ENCODE results near the gene FTO.

Gene FTO

DNA sequence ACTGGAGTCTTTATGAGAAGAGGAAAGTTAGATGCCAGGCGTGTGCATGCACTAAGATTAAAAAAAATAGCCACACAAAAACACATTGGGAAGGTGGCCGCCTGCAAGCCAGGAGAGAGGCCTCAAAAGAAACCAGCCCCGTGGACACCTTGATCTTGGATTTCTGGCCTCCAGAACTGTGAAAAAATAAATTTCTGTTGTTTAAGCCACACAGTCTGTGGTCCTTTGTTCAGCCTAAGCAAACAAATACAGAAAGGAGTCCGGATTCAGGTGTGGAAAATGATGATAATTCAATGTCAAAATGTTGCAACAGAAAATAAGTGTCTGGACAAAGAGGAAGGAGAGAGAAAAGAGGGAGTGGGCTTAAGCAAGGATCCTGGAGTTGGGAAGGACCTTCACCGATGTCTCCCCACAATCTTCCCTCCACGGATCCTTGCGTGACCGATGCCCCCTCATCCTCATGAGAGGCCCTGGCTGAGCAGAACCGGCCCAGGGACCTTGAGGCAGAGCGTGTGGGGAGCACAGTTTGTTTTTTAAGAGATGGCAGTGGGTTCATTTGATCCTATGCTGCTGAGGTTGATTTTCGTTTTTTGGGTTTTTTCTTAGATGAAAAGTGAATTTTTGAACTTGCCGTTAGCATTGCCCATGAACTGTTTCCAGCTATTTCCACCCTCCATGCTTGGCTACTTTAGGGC is 449.4 kb downstream of the FTO start:
- Histone ChIP-seq H3K27me3 (replicated peaks) (no peaks in the 10 kb centered on the region), H3K27ac (no peak overlapping the region), H3K36me3 (replicated peaks) (no peaks in the 10 kb centered on the region), H3K4me3 (ENCODE audit: low read depth, low read length) (no peak overlapping the region)
- TF ChIP-seq CTCF (IDR thresholded peaks at IDR 0.05; ENCODE audit: low read depth, low read length, missing control alignments) = no peak
- in situ Hi-C loops (cut with HindIII; ENCODE audit: low pct_ligation_motif_present, low sequenced_read_pairs) = no loop called here
- DNase-seq = no peak

- TF ChIP-seq CTCF (IDR thresholded peaks at IDR 0.05; ENCODE audit: low read depth, low read length, missing control alignments) = no peak
- in situ Hi-C loops (cut with HindIII; ENCODE audit: low pct_ligation_motif_present, low sequenced_read_pairs) = no loop called here
- H3K27ac ChIP-seq = no peak overlapping the region
Measured at GRCh38 chr16:54156349-54156748, 452.4 kb downstream of the FTO start.

GRCh38 chr16:54158986-54159385 is 455.0 kb downstream of the FTO start:
- no peak for DNase-seq
- in situ Hi-C loops (cut with HindIII; ENCODE audit: low pct_ligation_motif_present, low sequenced_read_pairs) = no loop called here
- Histone ChIP-seq H3K27me3 (replicated peaks) (no peaks in the 10 kb centered on the region), H3K36me3 (replicated peaks) (no peaks in the 10 kb centered on the region), H3K27ac (no peak overlapping the region), H3K4me3 (ENCODE audit: low read depth, low read length) (no peak overlapping the region)
- TF ChIP-seq CTCF (IDR thresholded peaks at IDR 0.05; ENCODE audit: low read depth, low read length, missing control alignments) = no peak

More at GRCh38 chr16:54156349-54156748, 452.4 kb downstream of the FTO start:
- H3K4me3 ChIP-seq (ENCODE audit: low read depth, low read length) = no peak overlapping the region
- DNase-seq = no peak
- H3K27me3 ChIP-seq (replicated peaks) = no peaks in the 10 kb centered on the region
- H3K36me3 ChIP-seq (replicated peaks) = no peaks in the 10 kb centered on the region

DNA sequence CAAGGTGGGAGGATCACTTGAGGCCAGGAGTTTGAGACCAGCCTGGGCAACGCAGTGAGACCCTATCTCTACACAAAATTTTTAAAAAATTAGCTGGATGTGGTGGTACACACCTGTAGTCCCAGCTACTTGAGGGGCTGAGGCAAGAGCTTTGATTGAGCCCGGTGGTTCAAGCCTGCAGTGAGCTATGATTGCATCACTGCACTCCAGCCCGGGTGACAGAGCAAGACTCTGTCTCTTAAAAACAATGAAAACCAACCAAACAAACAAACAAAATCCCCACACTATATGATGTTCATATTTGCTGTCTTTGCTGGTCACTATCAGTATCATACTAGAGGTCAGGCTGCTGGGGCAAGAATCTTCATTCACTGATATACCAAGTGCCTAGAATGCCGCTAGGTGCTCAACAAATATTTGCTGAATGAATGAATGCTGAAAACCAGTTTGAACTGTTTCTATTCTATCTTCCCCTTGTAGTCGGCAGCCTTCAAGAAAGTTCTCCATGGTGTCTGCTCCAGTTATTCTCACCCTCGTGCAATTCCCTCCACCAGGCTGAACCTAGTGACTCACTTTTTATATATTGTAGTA is 455.6 kb downstream of the FTO start:
- no peak overlapping the region for H3K4me3 ChIP-seq (ENCODE audit: low read depth, low read length)
- TF ChIP-seq CTCF (IDR thresholded peaks at IDR 0.05; ENCODE audit: low read depth, low read length, missing control alignments) = no peak
- H3K36me3 ChIP-seq (replicated peaks) = no peaks in the 10 kb centered on the region
- in situ Hi-C loops (cut with HindIII; ENCODE audit: low pct_ligation_motif_present, low sequenced_read_pairs) = no loop called here
- H3K27me3 ChIP-seq (replicated peaks) = no peaks in the 10 kb centered on the region
- no peak overlapping the region for H3K27ac ChIP-seq
- DNase-seq = no peak

GRCh38 chr16:54160252-54160860 is 456.4 kb downstream of the FTO start:
- H3K36me3 ChIP-seq (replicated peaks) = no peaks in the 10 kb centered on the region
- H3K27me3 ChIP-seq (replicated peaks) = no peaks in the 10 kb centered on the region
- H3K27ac ChIP-seq = no peak overlapping the region
- in situ Hi-C loops (cut with HindIII; ENCODE audit: low pct_ligation_motif_present, low sequenced_read_pairs) = no loop called here
- no peak for TF ChIP-seq CTCF (IDR thresholded peaks at IDR 0.05; ENCODE audit: low read depth, low read length, missing control alignments)
- DNase-seq = no peak
- H3K4me3 ChIP-seq (ENCODE audit: low read depth, low read length) = no peak overlapping the region

Measured in brain microvascular endothelial cell (primary cell).